D341Med (cell line): ENCODE results near the gene CYTIP.
"Not testable (repeated sequence)": the region's sequence is repeated elsewhere in the genome, so short reads cannot be mapped to it uniquely, and the experiment has no call there.

Experiments
- DNase-seq: peaks from one replicate; pipeline ENCODE4 v3.0.0; 2012; ENCODE audit warnings: low spot score

Gene CYTIP

DNA sequence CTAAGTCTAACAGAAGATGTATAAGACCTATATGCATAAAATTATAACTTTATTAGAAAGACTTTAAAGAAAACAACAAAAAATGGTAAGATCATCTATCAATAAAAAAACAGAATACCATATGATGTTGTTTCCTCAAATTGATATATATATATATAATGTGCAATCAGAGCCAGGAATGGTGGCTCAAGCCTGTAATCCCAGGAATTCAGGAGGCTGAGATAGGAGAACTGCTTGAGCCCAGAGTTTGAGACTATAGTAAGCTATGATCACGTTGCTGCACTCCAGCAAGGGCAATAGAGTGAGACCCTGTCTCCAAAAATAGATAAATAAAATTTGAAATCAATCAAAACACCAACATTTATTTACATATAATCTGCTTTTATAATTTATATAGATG lies 19.5 kb downstream of the CYTIP start:
- DNase-seq: no peak

DNA sequence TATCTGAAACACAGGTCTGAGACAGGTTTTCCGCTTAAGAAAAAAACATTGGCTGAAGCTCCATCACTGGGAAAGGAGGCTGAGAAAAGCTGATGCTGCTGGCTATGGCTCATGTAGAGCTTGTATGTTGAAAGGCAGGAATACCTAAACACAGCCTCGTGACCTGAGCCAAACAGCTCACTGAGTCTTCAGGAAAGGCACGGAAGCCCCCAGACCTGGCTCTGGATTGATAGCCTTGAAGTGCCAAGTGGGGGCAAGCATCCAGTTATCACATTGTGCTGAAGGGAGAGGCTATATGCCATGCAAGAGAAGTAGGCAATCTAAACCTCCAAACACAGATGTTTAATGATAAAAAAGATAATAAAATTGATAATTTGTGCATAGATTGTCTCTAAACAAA lies 21.9 kb downstream of the CYTIP start:
- DNase-seq: no peak

DNA sequence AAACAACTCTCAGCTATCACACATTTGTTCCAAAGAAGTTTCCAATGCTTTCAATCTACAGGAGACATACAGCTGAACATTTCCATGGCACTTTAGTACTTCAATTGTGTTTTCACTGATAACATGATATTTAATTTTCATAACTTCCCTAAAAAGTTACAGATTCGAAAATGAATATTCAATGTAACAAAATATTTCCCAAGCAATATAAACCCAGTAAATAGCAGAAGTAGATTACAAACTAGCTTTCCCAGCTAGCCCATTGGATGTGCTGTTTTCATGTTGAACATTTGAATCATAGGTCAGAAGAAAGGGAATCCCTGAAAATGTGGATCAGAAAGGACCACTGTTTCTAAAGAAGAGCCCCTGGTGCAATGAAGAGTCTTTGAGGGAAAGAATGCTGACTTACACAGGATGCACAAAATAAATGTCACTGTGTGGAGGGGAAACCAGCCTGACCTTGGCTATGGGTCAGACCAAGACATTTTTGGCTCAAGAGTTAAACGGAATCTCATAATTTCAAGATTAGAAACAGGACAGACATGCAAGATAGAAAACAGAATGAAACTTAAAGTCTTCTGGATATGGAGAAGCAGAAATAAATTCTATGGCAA lies 22.5 kb downstream of the CYTIP start:
- DNase-seq: no peak

DNA sequence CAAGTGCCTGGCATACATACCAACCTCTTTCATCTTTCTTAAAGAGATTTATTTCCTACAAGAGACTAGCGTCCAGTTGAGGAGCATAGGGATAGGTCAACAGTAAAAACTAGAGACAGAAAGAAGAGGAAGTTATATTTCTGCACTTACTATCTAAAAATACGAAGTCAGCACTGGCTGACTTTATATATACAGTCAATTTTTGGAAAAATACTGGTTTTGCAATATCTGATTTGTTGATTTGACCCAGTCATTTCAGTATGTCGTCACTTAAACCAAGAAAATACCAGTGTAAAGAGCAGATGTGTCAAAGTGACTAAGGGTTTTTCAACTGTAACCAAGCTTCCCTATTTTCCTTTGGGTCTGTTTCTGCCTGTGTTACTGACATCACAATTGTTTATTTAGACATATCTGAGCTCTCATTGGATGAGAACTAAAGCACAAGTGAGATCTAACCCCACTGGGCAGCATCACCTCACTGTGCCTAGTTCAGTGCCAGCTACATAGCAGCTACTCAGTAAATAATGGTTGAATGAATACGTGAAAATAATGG lies 23.0 kb downstream of the CYTIP start:
- no peak for DNase-seq

DNA sequence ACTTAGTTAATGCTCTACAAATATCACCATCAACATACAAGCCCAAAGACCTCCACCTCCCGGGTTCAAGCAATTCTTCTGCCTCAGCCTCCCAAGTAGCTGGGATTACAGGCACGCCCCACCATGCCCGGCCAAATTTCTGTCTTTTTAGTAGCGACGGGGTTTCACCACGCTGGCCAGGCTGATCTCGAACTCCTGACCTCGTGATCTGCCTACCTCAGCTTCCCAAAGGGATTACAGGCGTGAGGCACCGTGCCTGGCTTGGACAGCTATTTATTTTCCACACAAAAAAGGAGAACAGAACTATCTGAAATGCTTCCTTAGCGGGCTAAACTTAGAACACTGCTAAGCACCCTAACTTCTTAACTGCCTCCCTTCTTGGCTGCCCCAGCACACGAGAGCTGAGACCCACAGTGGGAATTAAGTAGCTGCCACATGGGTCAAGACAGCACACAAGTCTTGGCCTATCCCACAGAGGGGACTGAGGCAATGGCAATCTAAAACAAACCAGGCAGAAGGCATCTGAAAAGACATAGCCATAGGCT lies 24.8 kb downstream of the CYTIP start:
- no peak for DNase-seq

DNA sequence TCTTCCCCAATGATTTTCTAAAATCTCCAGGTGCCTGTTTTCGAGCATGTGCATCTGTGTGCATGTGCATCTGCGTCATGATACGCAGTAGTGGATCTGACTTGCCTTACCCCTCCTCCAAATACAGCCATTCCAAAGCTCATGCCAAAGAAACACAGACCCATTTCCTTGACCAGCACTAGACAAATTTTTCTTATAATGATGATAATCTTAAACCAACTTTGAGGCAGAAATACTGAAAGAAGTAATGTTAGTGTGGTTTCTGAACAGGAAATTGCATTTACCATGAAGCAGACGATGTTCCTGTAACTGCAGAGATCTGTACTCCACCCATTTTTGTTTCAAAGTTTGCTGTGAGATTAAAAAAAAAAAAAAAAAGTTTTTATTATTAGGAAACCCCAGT lies 25.6 kb downstream of the CYTIP start:
- DNase-seq: no peak

DNA sequence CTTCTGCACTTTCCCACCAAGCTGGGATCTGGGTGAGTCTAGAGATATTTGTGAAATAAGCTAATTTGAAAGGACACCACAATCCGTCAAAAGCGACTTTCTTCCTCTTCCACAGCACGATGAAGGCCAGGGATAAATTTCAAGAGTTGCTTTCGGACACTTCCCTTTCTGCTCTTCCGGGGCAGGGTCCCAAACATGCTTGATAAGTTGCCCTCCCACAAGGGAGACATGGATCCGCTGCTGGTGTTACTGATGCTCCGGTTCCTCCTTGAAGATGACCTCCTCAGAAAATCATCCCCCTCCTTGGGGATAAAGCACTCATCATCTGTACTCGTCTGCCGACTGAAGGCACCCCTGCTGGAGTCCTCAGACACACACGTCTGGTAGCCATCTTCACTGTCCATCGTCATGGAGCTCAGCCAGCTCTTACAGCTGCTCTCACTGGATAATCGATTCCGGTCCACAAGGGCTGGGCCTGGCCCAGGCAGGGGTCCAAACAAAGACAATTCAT lies 28.2 kb downstream of the CYTIP start:
- no peak for DNase-seq

DNA sequence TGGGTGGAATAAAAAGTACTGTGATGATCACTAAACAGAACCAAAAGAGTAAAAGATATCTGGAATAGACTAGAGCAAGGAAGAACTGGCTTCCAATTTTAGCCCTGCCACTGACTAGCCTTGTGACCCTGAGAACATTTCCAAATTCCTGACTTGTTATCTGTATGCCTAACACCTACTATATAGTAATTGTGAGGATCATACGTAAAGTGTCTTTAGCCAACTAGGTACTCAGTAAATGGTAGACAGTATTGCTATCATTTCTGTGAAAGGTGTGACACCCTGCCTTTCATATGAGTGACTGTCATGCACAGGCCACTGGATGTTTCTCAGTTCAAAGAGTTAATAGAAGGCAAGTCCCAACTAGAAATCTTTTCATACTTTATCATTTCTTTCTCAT lies 29.8 kb downstream of the CYTIP start:
- DNase-seq: no peak

DNA sequence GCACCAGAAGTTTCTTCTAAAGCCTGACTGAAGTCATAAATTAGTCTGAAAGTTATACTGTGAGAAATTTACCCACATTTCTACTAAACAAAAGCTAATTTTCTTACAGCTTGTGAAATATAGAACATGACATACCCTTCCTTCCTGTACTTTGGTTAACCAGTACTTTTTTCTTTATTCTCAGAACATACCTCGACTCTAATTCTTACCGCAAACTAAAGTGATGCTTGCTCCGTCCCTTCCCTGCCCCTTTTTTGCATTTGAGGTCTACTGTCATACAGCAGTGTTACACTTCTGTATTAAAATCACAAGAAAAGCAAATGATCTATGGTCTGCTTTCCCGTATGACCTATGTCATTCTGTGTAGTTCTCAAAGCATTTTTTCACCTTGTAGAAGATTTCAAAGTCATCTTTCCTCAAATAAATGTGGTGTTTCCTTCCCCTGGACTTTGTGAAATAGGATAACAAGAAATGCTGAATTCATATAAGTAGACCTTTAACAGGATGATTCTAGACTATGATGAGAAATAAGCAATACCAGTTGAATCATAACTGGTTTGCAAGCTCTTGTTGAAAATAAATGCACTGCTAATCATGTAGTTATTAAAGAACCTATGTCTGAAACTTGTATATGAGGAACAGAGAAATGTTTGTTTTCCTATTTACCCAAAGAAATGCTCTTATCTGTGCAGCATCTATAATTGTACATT lies 30.4 kb downstream of the CYTIP start:
- no peak for DNase-seq

DNA sequence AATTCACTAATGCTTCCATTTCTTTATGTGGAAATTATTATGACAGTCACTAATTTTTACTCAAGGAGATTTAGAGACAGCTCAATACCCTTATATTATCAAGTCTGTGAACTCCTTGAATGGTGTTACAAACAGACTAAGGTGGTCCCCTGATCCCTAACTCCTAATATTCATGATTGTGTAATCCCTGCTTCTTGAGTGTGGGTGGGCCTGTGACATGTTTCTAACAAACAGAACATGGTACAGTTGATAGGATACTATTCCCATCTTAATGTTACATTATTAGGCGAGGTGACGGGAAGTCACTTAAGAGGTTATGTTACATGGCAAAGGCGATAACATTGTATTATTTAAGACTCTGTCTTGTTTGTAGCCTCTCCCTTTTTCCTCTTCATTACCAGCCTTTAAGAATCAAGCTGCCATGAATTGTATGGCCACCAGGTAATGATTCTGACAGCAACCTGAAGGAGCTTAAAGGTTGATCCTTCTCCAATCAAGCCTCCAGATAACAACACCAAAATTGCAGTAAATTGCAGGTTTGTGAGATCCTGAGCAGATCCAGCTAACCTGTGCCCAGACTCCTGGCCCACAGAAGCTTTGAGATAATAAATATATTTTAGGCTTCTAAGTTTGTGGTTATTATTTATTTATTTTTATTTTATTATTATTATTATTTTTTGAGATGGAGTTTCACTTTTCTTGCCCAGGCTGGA lies 32.1 kb downstream of the CYTIP start:
- DNase-seq: no peak

DNA sequence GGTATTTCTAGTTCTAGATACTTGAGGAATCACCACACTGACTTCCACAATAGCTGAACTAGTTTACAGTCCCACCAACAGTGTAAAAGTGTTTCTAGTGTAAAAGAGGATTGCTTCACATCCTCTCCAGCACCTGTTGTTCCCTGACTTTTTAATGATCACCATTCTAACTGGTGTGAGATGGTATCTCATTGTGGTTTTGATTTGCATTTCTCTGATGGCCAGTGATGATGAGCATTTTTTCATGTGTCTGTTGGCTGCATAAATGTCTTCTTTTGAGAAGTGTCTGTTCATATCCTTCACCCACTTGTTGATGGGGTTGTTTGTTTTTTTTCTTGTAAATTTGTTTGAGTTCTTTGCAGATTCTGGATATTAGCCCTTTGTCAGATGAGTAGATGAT lies 38.5 kb downstream of the CYTIP start:
- not testable (repeated sequence) for DNase-seq

DNA sequence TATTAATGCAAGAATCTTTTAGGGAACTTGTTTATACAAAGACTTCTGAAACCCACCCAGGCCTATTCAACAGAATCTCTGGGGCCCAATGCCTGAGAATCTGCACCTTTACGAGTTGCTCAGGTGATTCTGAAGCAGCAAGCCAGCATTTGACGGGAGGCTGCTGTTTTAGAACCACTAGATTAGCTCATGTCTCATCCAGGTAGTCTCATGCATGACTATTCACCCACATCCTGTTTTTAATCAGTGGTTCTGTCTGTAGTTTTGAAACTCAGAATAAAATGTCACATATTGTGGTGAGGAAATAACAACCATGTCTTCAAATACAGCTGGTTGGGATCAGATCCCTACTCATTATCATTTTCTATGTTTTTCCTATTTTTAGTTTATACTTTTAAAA lies 39.5 kb downstream of the CYTIP start:
- no peak for DNase-seq

DNA sequence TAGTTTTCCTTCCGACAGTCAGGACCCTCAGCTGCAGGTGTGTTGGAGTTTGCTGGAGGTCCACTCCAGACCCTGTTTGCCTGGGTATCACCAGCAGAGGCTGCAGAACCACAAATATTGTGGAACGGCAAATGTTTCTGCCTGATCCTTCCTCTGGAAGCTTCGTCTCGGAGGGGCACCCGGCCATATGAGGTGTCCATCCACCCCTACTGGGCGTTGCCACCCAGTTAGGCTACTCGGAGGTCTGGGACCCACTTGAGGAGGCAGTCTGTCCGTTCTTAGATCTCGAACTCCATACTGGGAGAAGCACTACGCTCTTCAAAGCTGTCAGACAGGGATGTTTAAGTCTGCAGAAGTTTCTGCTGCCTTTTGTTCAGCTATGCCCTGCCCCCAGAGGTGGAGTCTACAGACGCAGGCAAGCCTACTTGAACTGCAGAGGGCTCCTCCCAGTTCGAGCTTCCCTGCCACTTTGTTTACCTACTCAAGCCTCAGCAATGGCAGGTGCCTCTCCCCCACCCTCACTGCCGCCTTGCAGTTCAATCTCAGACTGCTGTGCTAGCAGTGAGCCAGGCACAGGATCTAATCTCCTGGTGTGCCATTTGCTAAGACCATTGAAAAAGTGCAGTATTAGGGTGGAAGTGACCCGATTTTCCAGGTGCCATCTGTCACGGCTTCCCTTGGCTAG lies 40.9 kb downstream of the CYTIP start:
- DNase-seq: not testable (repeated sequence)

DNA sequence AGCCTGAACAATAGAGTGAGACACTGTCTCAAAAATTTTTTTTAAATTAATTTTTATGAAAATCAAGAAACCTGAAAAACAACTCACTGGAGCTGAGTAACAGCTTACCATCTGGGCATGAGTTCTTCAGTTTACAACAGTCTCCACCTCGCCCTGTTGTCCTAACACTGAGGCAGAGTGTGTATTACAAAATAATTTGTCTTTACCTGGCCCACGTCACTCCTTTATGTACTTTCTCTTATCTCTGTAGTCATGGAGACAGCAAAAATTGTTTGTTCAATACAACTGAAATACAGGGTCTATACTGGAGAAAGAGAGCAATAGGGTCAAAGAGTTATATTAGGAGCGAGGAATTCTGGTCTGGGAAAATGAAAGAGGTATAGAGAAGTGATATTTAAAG lies 48.1 kb downstream of the CYTIP start:
- no peak for DNase-seq

DNA sequence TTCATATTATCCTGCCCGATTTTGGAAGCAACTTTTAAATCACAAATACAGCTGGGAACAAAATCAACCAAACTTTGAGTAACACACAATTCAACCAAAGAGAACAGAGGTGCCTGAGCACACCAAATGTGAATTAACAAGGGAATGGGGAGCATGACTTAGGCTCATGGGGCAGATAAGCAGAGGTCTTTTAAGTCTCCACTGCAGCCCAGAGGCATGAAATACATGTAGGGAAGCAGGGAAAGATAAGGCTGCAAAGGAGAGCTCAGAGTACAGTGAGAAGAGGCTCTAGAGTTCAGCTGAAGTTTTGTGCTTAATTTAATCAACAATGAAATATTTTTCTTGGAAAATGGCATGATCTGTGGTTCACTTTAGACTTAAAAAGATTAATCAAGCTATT lies 49.0 kb downstream of the CYTIP start:
- DNase-seq: no peak

DNA sequence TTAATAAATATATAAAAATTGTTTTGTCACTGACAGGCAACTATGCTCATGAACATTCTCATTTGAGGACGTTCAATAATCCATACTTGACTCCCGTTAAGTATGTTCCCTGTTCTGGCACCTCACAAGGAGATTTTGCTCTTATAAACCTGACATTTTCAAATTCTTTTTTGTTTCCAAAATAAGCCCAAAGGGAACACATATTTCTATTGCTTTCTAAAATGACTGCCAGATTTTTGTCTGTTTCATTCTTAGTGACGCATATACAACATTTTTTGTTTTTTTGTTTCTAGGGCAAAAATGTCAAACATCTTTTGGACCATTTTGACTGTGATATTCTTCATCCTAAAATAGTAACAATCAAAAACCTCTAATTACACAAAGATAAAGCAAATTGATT lies 50.5 kb downstream of the CYTIP start:
- DNase-seq: no peak

DNA sequence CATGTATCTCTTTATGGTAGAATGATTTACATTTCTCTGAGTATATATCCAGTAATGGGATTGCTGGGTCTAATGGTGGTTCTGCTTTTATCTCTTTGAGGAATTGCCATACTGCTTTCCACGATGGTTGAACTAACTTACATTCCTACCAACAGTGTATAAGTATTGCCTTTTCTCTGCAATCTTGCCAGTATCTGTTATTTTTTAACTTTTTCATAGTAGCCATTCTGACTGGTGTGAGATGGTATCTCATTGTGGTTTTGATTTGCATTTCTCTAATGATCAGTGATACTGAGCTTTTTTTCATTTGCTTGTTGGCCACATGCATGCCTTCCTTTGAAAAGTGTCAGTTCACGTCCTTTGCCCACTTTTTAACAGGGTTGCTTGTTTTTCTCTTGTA lies 55.1 kb downstream of the CYTIP start:
- DNase-seq: no peak

DNA sequence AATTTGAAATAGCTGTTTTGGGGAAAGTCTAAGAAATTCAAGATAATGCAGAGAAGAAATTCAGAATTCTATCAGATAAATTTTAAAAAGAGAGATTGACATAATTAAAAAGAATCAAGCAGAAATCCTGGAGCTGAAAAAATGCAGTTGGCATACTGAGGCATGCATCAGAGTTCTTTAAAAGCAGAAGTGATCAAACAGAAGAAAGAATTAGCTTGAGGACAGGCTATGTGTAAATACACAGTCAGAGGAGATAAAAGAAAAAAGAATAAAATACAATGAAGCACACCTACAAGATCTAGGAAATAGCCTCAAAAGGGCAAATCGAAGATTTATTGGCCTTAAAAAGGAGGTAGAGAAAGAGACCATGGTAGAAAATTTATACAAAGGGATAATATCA lies 57.1 kb downstream of the CYTIP start:
- no peak for DNase-seq

DNA sequence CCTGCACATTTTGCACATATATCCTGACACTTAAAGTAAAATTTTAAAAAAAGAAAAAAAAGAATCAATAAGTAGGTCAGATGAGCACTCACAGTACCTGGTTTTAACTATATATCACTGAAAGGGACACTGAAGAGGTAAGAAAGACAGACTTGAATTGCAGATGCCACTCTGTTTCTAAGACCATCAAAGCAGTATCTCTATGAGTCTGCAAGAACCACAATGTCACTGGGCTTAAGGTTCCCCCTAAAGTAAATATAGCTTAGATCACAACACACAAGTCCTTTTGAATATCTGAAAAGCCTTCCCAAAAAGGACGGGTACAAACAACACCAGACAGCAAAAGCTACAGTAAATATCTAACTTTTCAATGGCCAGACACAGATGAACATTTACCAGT lies 57.6 kb downstream of the CYTIP start:
- DNase-seq: no peak

DNA sequence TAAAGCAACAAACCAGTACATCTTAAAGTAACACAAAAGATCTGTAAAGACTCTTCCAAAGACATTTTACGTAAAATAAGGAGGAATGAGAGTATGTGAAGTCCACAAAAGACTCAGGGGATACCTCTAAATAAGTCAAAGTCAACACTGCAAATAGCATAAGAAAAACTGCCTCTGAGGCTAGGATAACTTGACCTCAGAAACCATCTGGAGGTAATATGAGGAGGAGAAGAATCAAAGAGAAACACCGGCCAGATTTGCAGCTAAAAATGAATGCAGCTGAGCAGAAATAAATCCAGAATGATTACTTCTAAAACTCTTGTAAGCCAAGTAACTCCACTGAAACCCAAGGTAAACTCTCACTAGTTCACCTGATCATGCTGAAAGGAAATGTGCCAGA lies 66.0 kb downstream of the CYTIP start:
- no peak for DNase-seq

DNA sequence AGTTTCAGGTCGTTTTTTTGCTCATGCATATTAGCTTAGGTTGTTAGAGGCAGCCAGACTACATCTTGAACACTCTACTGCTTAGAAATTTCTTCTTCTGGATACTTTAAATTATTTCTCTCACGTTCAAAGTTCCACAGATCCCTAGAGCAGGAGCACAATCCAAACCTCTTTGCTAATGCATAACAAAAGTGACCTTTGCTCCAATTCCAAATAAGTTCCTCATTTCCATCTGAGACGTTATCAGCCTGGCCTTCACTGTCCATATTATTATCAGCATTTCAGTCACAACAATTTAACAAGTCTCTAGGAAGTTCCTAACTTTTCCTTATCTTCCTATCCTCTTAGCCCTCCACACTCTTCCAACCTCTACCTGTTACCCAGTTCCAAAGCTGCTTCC lies 67.8 kb downstream of the CYTIP start:
- DNase-seq: no peak

DNA sequence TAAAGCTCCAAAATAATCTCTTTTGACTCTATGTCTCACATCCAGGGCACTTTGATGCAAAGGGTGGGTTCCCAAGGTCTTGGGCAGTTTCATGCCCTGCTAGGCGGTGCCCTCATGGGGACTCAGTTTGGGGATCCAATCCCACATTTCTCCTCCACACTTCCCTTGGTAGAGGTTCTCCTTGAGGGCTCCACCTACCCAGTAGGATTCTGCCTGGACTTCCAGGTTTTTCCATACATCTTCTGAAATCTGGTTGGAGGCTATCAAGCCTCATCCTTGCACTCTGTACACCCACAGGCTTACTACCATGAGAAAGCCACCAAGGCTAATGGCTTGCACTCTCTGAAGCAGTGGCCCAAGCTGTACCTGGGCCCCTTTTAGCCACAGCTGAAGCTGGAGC lies 68.5 kb downstream of the CYTIP start:
- no peak for DNase-seq
